Neutrophil (primary cell): ENCODE data around the gene ENAH.
"Not testable (repeated sequence)": the region's sequence is repeated elsewhere in the genome, so short reads cannot be mapped to it uniquely, and the experiment has no call there.

ENCODE experiments used
- H3K27ac ChIP-seq: fragments of 200-600 bp; sonication (generic); 2 replicates; pipeline ENCODE4 v1.5.1; 2016; ENCODE audit warnings: mild to moderate bottlenecking, moderate library complexity
- H3K27me3 ChIP-seq: fragments of 200-600 bp; sonication (generic); 2 replicates; pipeline ENCODE4 v1.6.0; 2016; ENCODE audit warnings: mild to moderate bottlenecking
- H3K36me3 ChIP-seq: fragments of 200-600 bp; sonication (generic); 2 replicates; pipeline ENCODE4 v1.5.1; 2017
- H3K4me1 ChIP-seq, 2 experiments: fragments of 200-600 bp in 1 of 2; sonication (generic) in 1 of 2; 1 replicate in 1 of 2; 2 replicates in 1 of 2; pipeline versions ENCODE4 v1.5.1 to v1.6.1; 2013 to 2016; ENCODE audit warnings: low read depth in 1 of 2, low read length in 1 of 2, mild to moderate bottlenecking in 1 of 2, moderate library complexity in 1 of 2; ENCODE audit not compliant: control insufficient read depth in 1 of 2, insufficient read depth in 1 of 2
- H3K4me3 ChIP-seq, 2 experiments: fragments of 200-600 bp in 1 of 2; sonication (generic) in 1 of 2; 1 replicate in 1 of 2; 2 replicates in 1 of 2; pipeline ENCODE4 v1.5.1; 2013 to 2016; ENCODE audit warnings: low read depth in 1 of 2, low read length in 1 of 2, mild to moderate bottlenecking in 1 of 2, moderate library complexity in 1 of 2
- H3K9me3 ChIP-seq: fragments of 200-600 bp; sonication (generic); 2 replicates; pipeline ENCODE4 v1.5.1; 2016
- CTCF ChIP-seq: fragments of 200-600 bp; sonication (generic); IDR thresholded peaks from 2 replicates; pipeline ENCODE4 v1.5.1; 2016; ENCODE audit warnings: antibody characterized with exemption

The ENAH gene

DNA sequence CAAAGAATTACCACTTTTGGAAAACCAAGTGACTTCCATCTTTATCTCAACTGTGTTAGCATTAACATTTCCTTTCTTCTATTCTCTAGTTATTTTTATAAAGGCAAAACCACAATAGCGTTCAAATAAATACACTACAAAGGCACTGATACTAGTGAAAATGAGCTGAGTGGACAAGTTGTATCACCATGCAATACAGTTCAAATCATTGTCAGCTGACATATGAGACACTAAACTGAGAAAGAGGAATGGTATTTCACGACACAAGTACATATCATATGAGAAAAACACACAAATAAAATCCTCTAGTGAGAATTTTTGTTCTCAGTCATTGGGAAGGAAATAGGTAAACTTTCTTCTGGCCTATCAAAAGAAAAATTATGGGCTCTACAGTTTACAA is 26.2 kb downstream of the ENAH start:
- H3K27ac ChIP-seq, result no peak overlapping the region

GRCh38 chr1:225617956-225618355 is 35.0 kb downstream of the ENAH start:
- no peaks in the 10 kb centered on the region for H3K9me3 ChIP-seq
- H3K36me3 ChIP-seq, result no peaks in the 10 kb centered on the region
- no peaks in the 10 kb centered on the region for H3K4me1 ChIP-seq
- H3K27ac ChIP-seq, result no peak overlapping the region
- H3K27me3 ChIP-seq, result no peaks in the 10 kb centered on the region
- H3K4me3 ChIP-seq, result no peak overlapping the region
- TF ChIP-seq CTCF, result no peak

More for the DNA sequence above, 26.2 kb downstream of the ENAH start:
- no peaks in the 10 kb centered on the region for H3K9me3 ChIP-seq
- H3K36me3 ChIP-seq, result no peaks in the 10 kb centered on the region
- no peak overlapping the region for H3K4me3 ChIP-seq
- no peaks in the 10 kb centered on the region for H3K27me3 ChIP-seq
- no peaks in the 10 kb centered on the region for H3K4me1 ChIP-seq
- no peak for TF ChIP-seq CTCF

DNA sequence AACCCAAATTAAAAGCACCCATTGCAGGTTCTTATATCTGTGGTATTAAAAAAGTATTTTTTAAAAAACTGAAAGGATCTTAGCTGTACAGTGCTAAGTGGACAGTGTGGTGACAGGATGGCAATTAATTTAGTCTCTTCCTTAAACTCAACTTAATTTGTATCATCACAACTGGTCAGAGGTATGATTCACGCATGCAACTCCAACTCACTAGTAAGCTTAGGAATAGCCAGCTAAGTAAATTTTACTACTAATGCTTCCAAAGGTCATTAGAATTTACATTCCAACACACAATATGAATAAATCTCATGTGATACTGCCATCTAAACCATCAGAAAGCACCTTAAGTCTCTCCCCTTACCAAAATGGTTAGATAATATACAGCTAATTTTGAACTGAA is 35.4 kb downstream of the ENAH start:
- TF ChIP-seq CTCF, result no peak
- no peaks in the 10 kb centered on the region for H3K4me1 ChIP-seq
- H3K36me3 ChIP-seq, result no peaks in the 10 kb centered on the region
- H3K4me3 ChIP-seq, result no peak overlapping the region
- H3K27me3 ChIP-seq, result no peaks in the 10 kb centered on the region
- no peak overlapping the region for H3K27ac ChIP-seq
- no peaks in the 10 kb centered on the region for H3K9me3 ChIP-seq

DNA sequence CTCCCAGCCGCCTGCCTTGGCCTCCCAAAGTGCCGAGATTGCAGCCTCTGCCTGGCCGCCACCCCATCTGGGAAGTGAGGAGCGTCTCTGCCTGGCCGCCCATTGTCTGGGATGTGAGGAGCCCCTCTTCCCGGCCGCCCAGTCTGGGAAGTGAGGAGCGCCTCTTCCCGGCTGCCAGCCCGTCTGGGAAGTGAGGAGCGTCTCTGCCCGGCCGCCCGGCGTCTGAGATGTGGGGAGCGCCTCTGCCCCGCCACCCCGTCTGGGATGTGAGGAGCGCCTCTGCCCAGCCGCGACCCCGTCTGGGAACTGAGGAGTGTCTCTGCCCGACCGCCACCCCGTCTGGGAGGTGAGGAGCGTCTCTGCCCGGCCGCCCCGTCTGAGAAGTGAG is 37.5 kb downstream of the ENAH start:
- not testable (repeated sequence) for H3K4me1 ChIP-seq, H3K9me3 ChIP-seq, H3K4me3 ChIP-seq, H3K27ac ChIP-seq, H3K27me3 ChIP-seq, H3K36me3 ChIP-seq

DNA sequence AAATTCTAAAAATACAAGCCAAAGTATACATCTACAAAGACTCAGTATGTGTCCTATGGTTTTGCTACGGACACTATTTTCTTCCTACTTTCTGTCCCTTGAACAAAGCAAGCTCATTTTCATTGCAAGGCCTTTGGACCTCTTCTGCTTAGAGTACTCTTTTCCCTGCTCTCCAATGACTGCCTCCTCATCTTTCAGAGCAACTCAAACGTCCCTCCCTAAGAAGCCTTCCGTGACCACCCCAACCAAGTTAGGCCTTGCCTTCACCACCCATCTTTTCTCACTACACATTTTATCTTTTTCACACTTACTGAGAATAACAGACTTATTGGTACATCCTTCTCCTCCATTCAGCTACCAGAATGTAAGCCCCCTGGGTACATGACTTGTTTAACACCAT is 39.9 kb downstream of the ENAH start:
- no peak overlapping the region for H3K27ac ChIP-seq
- no peaks in the 10 kb centered on the region for H3K36me3 ChIP-seq
- H3K4me3 ChIP-seq, result no peak overlapping the region
- H3K9me3 ChIP-seq, result no peaks in the 10 kb centered on the region
- H3K4me1 ChIP-seq, result no peaks in the 10 kb centered on the region
- H3K27me3 ChIP-seq, result no peaks in the 10 kb centered on the region
- no peak for TF ChIP-seq CTCF

- no peak overlapping the region for H3K4me3 ChIP-seq
- no peak for TF ChIP-seq CTCF
- H3K4me1 ChIP-seq, result no peaks in the 10 kb centered on the region
- no peaks in the 10 kb centered on the region for H3K27me3 ChIP-seq
- no peaks in the 10 kb centered on the region for H3K36me3 ChIP-seq
- no peaks in the 10 kb centered on the region for H3K9me3 ChIP-seq
- H3K27ac ChIP-seq, result no peak overlapping the region
These were observed 40.6 kb downstream of the ENAH start for GRCh38 chr1:225612287-225612686.
